ENCODE results near the gene LTA4H.

LTA4H gene

DNA sequence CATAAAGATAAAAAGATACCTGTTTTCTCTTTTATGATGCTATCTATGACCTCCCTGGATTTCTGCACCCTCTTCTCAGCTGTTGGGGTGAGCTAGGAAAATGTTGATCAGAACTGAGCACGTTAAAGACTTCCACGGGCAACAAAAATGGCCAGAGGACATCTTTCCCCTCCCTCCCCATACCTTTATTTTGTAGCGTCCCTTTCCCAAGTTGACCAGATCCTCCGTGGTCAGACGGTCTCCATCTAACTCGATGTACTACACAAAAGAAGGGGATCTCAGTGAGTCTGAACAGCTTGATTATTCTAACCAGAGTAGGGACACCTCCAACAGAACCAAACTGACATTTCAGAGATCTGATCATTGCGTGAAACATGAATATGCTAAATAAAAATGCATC is 41.5 kb downstream of the LTA4H start:
- DNase-seq (ENCODE audit: low read depth), result no peak
- TF ChIP-seq, protein P1, sequence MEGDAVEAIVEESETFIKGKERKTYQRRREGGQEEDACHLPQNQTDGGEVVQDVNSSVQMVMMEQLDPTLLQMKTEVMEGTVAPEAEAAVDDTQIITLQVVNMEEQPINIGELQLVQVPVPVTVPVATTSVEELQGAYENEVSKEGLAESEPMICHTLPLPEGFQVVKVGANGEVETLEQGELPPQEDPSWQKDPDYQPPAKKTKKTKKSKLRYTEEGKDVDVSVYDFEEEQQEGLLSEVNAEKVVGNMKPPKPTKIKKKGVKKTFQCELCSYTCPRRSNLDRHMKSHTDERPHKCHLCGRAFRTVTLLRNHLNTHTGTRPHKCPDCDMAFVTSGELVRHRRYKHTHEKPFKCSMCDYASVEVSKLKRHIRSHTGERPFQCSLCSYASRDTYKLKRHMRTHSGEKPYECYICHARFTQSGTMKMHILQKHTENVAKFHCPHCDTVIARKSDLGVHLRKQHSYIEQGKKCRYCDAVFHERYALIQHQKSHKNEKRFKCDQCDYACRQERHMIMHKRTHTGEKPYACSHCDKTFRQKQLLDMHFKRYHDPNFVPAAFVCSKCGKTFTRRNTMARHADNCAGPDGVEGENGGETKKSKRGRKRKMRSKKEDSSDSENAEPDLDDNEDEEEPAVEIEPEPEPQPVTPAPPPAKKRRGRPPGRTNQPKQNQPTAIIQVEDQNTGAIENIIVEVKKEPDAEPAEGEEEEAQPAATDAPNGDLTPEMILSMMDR (conservative IDR thresholded peaks at IDR 0.05; ENCODE audit: control insufficient read depth, insufficient read depth, low read depth, low read length), result no peak
- no peak overlapping the region for H3K4me3 ChIP-seq (ENCODE audit: control insufficient read depth, low read depth, low read length)

DNA sequence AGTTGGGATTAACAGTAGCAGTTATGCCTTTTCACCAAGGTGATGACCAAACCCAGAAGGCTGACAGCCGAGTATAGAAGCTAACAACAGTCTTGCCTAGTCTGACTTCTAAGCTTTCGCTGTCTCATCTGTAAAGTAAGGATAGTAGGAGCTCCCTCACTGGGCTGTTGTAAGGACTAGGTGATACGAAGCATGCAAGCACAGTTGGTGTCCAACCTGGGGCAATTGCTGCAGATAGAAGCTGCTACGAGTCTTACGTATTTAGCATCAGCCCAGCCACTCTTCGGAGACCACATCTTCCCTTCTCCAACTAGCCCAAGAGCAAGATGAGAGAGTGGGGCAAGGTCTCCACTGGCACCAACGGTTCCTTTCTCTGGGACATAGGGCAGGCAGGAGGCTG is 45.3 kb downstream of the LTA4H start:
- H3K4me3 ChIP-seq (ENCODE audit: control insufficient read depth, low read depth, low read length), result no peak overlapping the region
- TF ChIP-seq, protein P1 (conservative IDR thresholded peaks at IDR 0.05; ENCODE audit: control insufficient read depth, insufficient read depth, low read depth, low read length), result no peak
- no peak for DNase-seq (ENCODE audit: low read depth)

DNA sequence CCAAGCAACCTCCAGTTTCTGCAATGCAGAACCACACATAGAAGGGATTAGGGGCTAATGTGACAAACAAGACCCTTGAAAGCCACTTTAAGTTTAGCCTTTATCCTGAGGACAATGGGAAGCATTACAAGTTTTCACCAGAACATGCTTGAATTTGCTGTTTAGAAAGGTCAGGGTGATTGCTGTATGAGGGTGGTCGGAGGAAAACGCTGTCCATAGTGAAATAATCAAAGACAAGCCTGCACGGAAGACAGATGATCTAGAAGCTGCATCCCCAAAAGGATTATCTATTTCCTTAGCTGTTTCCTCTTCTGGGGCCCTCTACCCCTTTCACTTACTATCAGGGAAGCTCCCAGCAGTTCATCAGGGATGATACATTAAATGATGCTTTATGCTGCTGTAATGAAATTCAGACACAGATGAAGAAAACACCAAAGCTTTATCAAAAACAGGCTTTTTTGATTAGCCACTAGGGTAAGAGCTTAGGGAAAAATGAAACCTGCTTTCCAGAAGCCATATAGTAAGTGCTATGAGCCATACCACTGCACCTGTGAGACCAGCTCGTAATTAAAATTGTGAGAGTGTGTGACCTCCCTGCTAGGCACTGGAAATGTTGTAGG is 45.8 kb downstream of the LTA4H start:
- TF ChIP-seq, protein P1 (conservative IDR thresholded peaks at IDR 0.05; ENCODE audit: control insufficient read depth, insufficient read depth, low read depth, low read length), result no peak
- H3K4me3 ChIP-seq (ENCODE audit: control insufficient read depth, low read depth, low read length), result no peak overlapping the region
- no peak for DNase-seq (ENCODE audit: low read depth)

DNA sequence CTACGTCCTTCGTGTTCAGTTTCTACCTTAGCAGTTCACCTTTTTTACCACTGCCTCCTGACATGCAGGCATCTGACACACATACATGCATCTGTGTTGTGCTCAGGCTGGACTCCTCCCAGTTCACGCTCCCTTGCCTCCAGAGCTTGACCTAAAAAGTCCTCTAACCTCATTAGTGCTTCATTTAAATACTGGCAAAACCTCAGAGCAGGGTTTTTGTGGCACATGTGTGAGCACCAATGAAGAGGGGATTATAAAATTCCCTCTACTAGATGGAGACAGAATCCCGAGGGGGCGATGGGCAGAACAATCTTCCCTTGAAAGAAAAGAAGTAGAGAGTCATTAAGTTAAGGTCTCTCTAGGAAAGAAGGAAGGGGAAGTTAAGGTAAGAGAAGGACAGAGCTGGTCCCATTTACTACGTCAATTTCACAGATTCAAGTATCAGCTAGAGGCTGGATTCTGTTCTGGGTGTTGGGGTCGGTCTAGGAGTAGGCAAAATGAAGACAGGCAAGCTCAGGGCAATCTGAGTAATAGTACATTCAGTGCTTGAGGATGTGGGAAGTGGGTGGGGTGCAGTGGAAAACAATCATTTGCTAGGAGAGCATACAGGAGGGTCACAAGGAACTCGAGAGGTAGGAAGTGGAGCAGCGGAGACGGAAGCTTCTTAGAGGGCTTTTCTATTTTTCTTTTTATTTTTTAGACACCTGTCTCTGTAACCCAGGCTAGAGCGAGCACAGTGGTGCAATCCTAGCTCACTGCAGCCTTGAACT is 46.7 kb downstream of the LTA4H start:
- TF ChIP-seq, protein P1 (conservative IDR thresholded peaks at IDR 0.05; ENCODE audit: control insufficient read depth, insufficient read depth, low read depth, low read length), result no peak
- no peak overlapping the region for H3K4me3 ChIP-seq (ENCODE audit: control insufficient read depth, low read depth, low read length)
- no peak for DNase-seq (ENCODE audit: low read depth)

DNA sequence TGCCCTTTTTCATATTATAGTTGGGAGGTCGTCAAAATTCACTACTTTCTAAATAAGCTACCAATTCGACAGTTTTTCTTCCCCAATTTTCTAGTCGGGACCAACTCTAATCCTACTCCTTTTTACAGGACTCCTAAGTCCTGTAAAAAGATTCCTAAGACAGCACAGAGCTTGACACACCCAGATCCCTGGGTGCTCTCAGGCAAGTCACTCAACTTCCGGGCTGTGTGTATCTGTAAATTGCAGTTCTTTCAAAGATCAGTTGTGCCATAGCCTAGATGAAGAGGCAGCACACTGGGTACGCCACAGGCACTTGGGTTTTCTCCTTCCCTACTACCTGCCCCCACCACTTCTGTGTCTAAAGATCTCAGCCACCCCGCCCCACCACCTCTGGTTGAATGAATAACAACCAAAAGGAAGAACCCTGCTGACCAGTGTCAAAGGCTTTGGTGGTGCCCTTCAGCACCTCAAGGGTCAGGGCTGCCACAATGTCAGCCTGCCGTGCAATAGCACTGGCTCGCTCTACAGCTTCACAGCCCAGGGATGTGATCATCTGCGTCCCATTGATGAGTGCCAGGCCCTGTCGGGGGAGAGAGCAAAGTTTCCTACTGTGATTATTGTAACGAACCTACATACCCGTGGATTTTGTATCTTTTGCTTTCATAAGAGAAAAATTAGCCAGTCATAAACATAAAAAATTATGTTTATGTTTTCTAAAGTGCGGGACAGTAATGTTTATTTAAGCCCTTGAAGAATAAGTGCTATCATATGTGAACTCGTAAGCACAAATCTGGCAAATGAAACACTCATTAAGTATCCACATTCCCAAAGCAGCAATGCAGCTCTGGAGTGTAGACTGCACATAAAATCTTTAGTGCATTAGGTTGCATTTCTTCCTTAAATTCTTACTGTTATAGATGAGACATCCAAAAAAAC is 48.5 kb downstream of the LTA4H start:
- TF ChIP-seq, protein P1 (conservative IDR thresholded peaks at IDR 0.05; ENCODE audit: control insufficient read depth, insufficient read depth, low read depth, low read length), result no peak
- no peak for DNase-seq (ENCODE audit: low read depth)
- no peak overlapping the region for H3K4me3 ChIP-seq (ENCODE audit: control insufficient read depth, low read depth, low read length)

DNA sequence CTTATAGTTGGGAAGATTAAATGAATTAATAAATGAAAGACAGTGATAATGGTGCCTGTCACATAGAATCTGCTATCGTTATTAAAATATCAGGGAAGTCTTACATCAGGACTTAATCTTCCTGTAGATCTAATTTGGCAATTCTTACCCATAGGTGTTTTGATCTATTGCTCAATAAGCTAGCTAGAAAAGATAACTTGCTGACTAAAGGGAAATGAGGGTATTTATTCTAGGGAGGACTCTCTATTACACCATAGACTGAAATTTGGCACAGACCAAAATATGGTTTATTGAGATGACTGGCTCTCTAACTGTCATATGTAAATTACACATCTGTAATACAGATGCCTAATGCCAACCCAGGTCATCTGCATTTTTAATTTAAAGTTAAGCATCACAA is 50.7 kb downstream of the LTA4H start:
- H3K4me3 ChIP-seq (ENCODE audit: control insufficient read depth, low read depth, low read length), result no peak overlapping the region
- DNase-seq (ENCODE audit: low read depth), result no peak
- TF ChIP-seq, protein P1 (conservative IDR thresholded peaks at IDR 0.05; ENCODE audit: control insufficient read depth, insufficient read depth, low read depth, low read length), result no peak

Measured in fibroblast of mammary gland (primary cell).